Endodermal cell (in vitro differentiated cells): ENCODE results near the gene SELENOP. TPM values are rescaled to one million over a fixed set of nuclear protein-coding genes. Genes with fewer than 3 reads are reported as not detected.
"Not testable (repeated sequence)": the region's sequence is repeated elsewhere in the genome, so short reads cannot be mapped to it uniquely, and the experiment has no call there.

ENCODE experiments used
- DNase-seq: peaks from one replicate; pipeline ENCODE4 v3.0.0-alpha.2; 2017
- H3K27ac ChIP-seq: 2 replicates; pipeline ENCODE4 v1.5.1; 2013; ENCODE audit warnings: mild to moderate bottlenecking, low read depth, low read length, moderate library complexity
- H3K27me3 ChIP-seq: 2 replicates; pipeline ENCODE4 v1.6.1; 2013; ENCODE audit warnings: mild to moderate bottlenecking, low read length, moderate library complexity; ENCODE audit not compliant: insufficient read depth, control insufficient read depth, poor library complexity, severe bottlenecking
- H3K36me3 ChIP-seq: 2 replicates; pipeline ENCODE4 v1.7.0; 2013; ENCODE audit warnings: mild to moderate bottlenecking, low read length, moderate library complexity; ENCODE audit not compliant: control insufficient read depth, insufficient read depth
- H3K4me1 ChIP-seq: one replicate; pipeline ENCODE4 v1.7.0; 2013; ENCODE audit warnings: low read length; ENCODE audit not compliant: control insufficient read depth, insufficient read depth
- H3K4me3 ChIP-seq: 2 replicates; pipeline ENCODE4 v1.5.1; 2013; ENCODE audit warnings: mild to moderate bottlenecking, low read length, moderate library complexity
- H3K9ac ChIP-seq: 2 replicates; pipeline ENCODE4 v1.6.1; 2013; ENCODE audit warnings: mild to moderate bottlenecking, low read length, moderate library complexity; ENCODE audit not compliant: poor library complexity, severe bottlenecking; ENCODE audit errors: extremely low read depth
- H3K9me3 ChIP-seq: 2 replicates; pipeline ENCODE4 v1.6.1; 2013; ENCODE audit warnings: mild to moderate bottlenecking, low read length, moderate library complexity; ENCODE audit not compliant: control insufficient read depth
- H3K27ac Mint-ChIP-seq: 2 replicates; pipeline ENCODE4 v1.8.0; 2020; ENCODE audit warnings: mixed read lengths
- H3K27me3 Mint-ChIP-seq: 2 replicates; pipeline ENCODE4 v1.8.0; 2021; ENCODE audit warnings: mild to moderate bottlenecking, mixed read lengths; ENCODE audit not compliant: insufficient read depth
- H3K36me3 Mint-ChIP-seq: 2 replicates; pipeline ENCODE4 v1.8.0; 2020; ENCODE audit warnings: low read depth, mixed read lengths
- H3K4me1 Mint-ChIP-seq: 2 replicates; pipeline ENCODE4 v1.8.0; 2020; ENCODE audit warnings: mixed read lengths
- H3K4me3 Mint-ChIP-seq: 2 replicates; pipeline ENCODE4 v1.8.0; 2020; ENCODE audit warnings: mild to moderate bottlenecking, moderate library complexity, mixed read lengths
- H3K9me3 Mint-ChIP-seq: 2 replicates; pipeline ENCODE4 v1.8.0; 2020; ENCODE audit warnings: mild to moderate bottlenecking, mixed read lengths
- WGBS, 2 experiments: methylation state at CpG; one replicate each; pipeline versions ENCODE4 v1.1.5 to v1.1.7; 2013; ENCODE audit warnings: missing lambda C conversion rate in 2 of 2, mixed read lengths in 1 of 2; ENCODE audit not compliant: insufficient coverage in 1 of 2, insufficient read length in 1 of 2; 5-methylcytosine and 5-hydroxymethylcytosine counted together
- total RNA-seq, 2 donors: library from RNA; stranded (reverse); fragmentation: NEBNext Ultra II Directional in 1 of 2; extraction: Animal tissue kit (Norgen Biotek cat#: 25700) in 1 of 2; gene quantifications; 2 replicates in 1 of 2; 3 replicates in 1 of 2; pipeline ENCODE4 v1.2.1, GENCODE V29; 2021
- TF ChIP-seq, protein P1 (sequence below): fragments of 200-600 bp; sonication (generic); conservative IDR thresholded peaks from 2 replicates; pipeline ENCODE4 v1.5.0; 2021; ENCODE audit warnings: antibody characterized with exemption, mild to moderate bottlenecking

SELENOP gene
- total RNA-seq, 2 donors from 2014 or later: 79.8 to 121 TPM

DNA sequence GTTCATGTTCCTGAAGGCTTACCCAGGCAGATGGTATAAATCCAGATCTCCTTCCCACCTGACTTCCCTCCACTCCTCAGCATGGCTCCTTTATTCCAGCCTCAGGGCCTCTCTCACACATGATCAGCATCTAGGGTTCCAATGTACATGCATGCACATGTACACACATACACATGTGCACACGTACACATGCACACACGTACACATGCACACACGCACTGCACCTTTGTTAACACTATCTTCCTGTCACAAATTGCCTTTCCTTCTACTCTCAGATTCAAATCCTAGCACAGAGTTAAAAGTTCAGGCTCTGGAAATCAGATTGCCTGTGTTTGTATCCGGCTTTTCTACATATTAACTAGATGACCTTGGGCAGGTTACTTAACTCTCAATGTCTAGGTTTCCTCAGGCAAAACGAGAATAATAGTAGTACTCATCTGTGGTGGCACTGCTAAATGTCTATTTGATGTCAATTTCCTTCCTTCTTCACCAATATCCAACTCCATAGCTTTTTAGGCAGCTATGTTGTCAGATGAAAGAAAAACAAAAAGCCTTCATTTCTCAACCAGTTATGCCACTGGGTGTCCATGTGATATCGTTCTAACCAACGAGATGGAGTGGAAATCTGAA lies 12.8 kb upstream of the SELENOP start:
- Histone ChIP-seq H3K4me1 (peaks cover 2% of the 10 kb centered on the region), H3K9ac (no peak overlapping the region), H3K27ac (no peak overlapping the region), H3K4me3 (no peak overlapping the region), H3K36me3 (no peaks in the 10 kb centered on the region), H3K9me3 (no peaks in the 10 kb centered on the region), H3K27me3 (no peaks in the 10 kb centered on the region)
- Mint-ChIP-seq H3K36me3 (no peaks in the 10 kb centered on the region), H3K27ac (no peak overlapping the region), H3K27me3 (peaks cover 1% of the 10 kb centered on the region), H3K4me3 (no peak overlapping the region), H3K4me1 (no peaks in the 10 kb centered on the region), H3K9me3 (no peaks in the 10 kb centered on the region)
- TF ChIP-seq, protein P1, sequence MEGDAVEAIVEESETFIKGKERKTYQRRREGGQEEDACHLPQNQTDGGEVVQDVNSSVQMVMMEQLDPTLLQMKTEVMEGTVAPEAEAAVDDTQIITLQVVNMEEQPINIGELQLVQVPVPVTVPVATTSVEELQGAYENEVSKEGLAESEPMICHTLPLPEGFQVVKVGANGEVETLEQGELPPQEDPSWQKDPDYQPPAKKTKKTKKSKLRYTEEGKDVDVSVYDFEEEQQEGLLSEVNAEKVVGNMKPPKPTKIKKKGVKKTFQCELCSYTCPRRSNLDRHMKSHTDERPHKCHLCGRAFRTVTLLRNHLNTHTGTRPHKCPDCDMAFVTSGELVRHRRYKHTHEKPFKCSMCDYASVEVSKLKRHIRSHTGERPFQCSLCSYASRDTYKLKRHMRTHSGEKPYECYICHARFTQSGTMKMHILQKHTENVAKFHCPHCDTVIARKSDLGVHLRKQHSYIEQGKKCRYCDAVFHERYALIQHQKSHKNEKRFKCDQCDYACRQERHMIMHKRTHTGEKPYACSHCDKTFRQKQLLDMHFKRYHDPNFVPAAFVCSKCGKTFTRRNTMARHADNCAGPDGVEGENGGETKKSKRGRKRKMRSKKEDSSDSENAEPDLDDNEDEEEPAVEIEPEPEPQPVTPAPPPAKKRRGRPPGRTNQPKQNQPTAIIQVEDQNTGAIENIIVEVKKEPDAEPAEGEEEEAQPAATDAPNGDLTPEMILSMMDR: no peak
- DNase-seq: no peak
- WGBS, 2 experiments: 88 to 92% methylated on average over 7 of the region's 7 CpGs

DNA sequence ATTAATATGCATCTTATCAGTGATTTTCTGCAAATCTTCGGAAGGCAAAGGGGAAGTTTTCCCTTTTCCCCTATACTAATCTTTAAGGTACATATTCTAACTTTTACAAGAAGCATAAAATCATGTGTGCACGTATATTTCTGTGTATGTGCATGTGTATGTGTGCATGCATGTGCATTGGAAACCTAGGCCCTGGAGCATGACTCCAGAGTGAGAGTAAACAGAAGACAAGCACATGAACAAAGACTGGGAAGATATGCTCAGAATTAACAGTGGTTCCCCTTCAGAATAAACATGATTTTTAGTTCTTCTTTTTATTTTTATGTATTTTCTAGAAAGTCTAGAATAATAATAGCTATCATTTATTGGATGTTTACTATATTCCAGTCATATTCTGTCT lies 10.9 kb upstream of the SELENOP start:
- peaks cover 1% of the 10 kb centered on the region for H3K27me3 Mint-ChIP-seq
- H3K4me3 Mint-ChIP-seq: no peak overlapping the region
- H3K4me1 Mint-ChIP-seq: no peaks in the 10 kb centered on the region
- no peaks in the 10 kb centered on the region for H3K36me3 ChIP-seq
- no peak overlapping the region for H3K27ac Mint-ChIP-seq
- DNase-seq: no peak
- no peaks in the 10 kb centered on the region for H3K9me3 ChIP-seq
- TF ChIP-seq, protein P1: no peak
- no peak overlapping the region for H3K27ac ChIP-seq
- 94% methylated on average over 2 of the region's 2 CpGs; no CpG with 5 or more reads in 1 of the 2 experiments for WGBS, 2 experiments
- H3K27me3 ChIP-seq: no peaks in the 10 kb centered on the region
- no peaks in the 10 kb centered on the region for H3K36me3 Mint-ChIP-seq
- H3K4me1 ChIP-seq: peaks cover 4% of the 10 kb centered on the region
- H3K9me3 Mint-ChIP-seq: no peaks in the 10 kb centered on the region
- H3K4me3 ChIP-seq: no peak overlapping the region
- no peak overlapping the region for H3K9ac ChIP-seq

DNA sequence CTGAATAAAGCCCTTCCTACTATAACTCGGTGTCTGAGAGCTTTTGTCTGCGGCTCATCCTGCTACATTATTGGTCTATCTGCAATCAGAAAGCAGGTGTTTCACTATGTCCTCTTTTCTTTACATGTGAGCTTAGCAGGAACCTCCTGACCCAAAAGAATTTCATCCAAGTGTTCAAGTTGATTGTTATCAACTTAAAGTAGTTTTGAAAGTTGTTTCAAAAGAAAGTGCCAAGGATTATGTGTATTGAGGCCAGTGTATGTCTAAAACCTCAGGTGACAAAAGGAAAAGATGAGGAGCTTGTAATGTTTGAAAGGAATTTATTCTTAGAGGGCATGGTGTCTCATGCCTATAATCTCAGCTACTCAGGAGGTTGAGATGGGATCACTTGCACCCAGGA lies 8.1 kb upstream of the SELENOP start:
- no peaks in the 10 kb centered on the region for H3K27me3 Mint-ChIP-seq
- no peak overlapping the region for H3K27ac Mint-ChIP-seq
- Histone ChIP-seq H3K36me3 (no peaks in the 10 kb centered on the region), H3K4me3 (no peak overlapping the region), H3K4me1 (peaks cover 4% of the 10 kb centered on the region), H3K27ac (no peak overlapping the region), H3K9me3 (no peaks in the 10 kb centered on the region), H3K27me3 (no peaks in the 10 kb centered on the region), H3K9ac (no peak overlapping the region)
- no peak overlapping the region for H3K4me3 Mint-ChIP-seq
- WGBS, 2 experiments: 62 to 70% methylated on average over 2 of the region's 2 CpGs
- TF ChIP-seq, protein P1: no peak
- peaks cover 7% of the 10 kb centered on the region for H3K4me1 Mint-ChIP-seq
- DNase-seq: no peak
- no peaks in the 10 kb centered on the region for H3K36me3 Mint-ChIP-seq
- H3K9me3 Mint-ChIP-seq: no peaks in the 10 kb centered on the region

DNA sequence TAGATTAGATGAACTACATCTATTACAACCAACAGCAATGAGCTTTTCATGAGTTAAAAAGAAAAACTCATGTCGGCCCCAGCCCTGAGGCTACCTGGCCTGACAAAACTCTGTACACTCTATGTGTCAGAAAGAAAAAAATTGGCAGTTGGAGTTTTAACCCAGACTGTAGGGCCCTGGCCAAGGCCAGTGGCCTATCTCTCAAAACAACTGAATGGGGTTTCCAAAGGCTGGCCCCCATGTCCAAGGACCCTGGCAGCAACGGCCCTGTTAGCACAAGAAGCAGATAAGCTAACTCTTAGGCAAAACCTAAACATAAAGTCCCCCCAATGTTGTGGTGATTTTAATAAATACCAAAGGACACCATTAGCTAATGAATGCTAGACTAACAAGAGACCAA lies 4.9 kb upstream of the SELENOP start:
- H3K9me3 Mint-ChIP-seq, H3K27ac ChIP-seq, H3K27ac Mint-ChIP-seq, DNase-seq, H3K4me3 Mint-ChIP-seq, H3K4me3 ChIP-seq, H3K36me3 ChIP-seq, H3K9ac ChIP-seq, H3K9me3 ChIP-seq, H3K36me3 Mint-ChIP-seq, H3K27me3 Mint-ChIP-seq, H3K27me3 ChIP-seq: not testable (repeated sequence)
- H3K4me1 ChIP-seq: peaks cover 17% of the 10 kb centered on the region
- 91% methylated on average over 2 of the region's 2 CpGs; no CpG with 5 or more reads in 1 of the 2 experiments for whole genome bisulfite sequencing, 2 experiments
- peaks cover 25% of the 10 kb centered on the region for H3K4me1 Mint-ChIP-seq
